ENCODE measurements around the gene COX6A2. TPM values are rescaled to one million over a fixed set of nuclear protein-coding genes. Genes with fewer than 3 reads are reported as not detected.

Gene COX6A2
- total RNA-seq, 1 experiment from 2014 or later, result not detected

GRCh38 chr16:31471241-31471874, 43.2 kb upstream of the COX6A2 start:
- Histone ChIP-seq H3K27ac (ENCODE audit: low read length) (peak overlapping the region; percentile 83), H3K27me3 (ENCODE audit: control insufficient read depth, insufficient read depth, low read length) (no peaks in the 10 kb centered on the region), H3K4me1 (ENCODE audit: control insufficient read depth, insufficient read depth, low read length) (0 out of 2 replicates have a peak, but pooled peaks cover 4% of the 10 kb centered on the region), H3K36me3 (ENCODE audit: control insufficient read depth, insufficient read depth, low read length) (peaks cover 3% of the 10 kb centered on the region; the same call in 1 of the 2 replicates), H3K4me3 (ENCODE audit: low read depth in 2 of 2, low read length in 2 of 2) (peak overlapping the region; percentile 63 to 79), H3K9me3 (ENCODE audit: control insufficient read depth, insufficient read depth, low read depth, low read length) (no peaks in the 10 kb centered on the region)
- in situ Hi-C loops (cut with HindIII; ENCODE audit: low pct_unique_long_range_greater_than_20kb, low sequenced_read_pairs), result no loop called here
- intact Hi-C loops (cut with micrococcal nuclease; ENCODE audit: unreplicated experiment), result loop anchor here (5.0 kb wide), 1 partner anchor 226 kb away; no protein-coding TSS in a partner anchor
- ATAC-seq (no peak), DNase-seq (ENCODE audit: low read depth, low spot score) (no peak)
- BruUV-seq (replicated peaks), result no TSS peak
- ChIA-PET POLR2A (interaction anchor here (0.6 kb wide), 1 partner anchor 243 kb away, joined by 3 read pairs; no protein-coding TSS in a partner anchor), CTCF (interaction anchor here (0.6 kb wide), 1 partner anchor 12 kb away, joined by 3 read pairs; the partner anchor contains the start of gene ARMC5)
- TF ChIP-seq CTCF (IDR thresholded peaks at IDR 0.05) (no peak), POLR2AphosphoS5 (IDR thresholded peaks at IDR 0.05; ENCODE audit: low read depth, low read length) (no peak), SIN3A (IDR thresholded peaks at IDR 0.05; ENCODE audit: borderline replicate concordance, insufficient read depth, low read depth, low read length) (no peak), TCF7L2 (IDR thresholded peaks at IDR 0.05; ENCODE audit: low read depth, low read length) (no peak), REST (IDR thresholded peaks at IDR 0.05; ENCODE audit: insufficient read depth in 1 of 2, low read depth in 2 of 2, low read length in 1 of 2) (no peak)

DNA sequence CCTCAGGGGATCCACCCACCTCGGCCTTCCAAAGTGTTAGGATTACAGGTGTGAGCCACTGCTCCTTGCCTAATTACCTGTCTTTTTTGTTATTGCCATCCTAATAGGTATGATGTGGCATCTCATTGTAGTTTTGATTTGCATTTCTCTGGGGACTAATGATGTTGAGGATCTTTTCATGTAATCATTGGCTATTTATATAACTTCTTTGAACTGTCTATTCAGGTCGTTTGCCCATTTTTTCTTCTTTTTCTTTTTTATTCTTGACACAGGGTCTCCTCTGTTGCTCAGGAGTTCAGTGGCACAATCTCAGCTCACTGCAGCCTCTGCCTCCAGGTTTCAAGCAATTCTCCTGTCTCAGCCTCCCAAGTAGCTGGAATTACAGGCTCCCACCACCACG, 42.5 kb upstream of the COX6A2 start:
- Histone ChIP-seq H3K27ac (ENCODE audit: low read length) (no peak overlapping the region), H3K4me1 (ENCODE audit: control insufficient read depth, insufficient read depth, low read length) (0 out of 2 replicates have a peak, but pooled peaks cover 4% of the 10 kb centered on the region), H3K27me3 (ENCODE audit: control insufficient read depth, insufficient read depth, low read length) (no peaks in the 10 kb centered on the region), H3K36me3 (ENCODE audit: control insufficient read depth, insufficient read depth, low read length) (peaks cover 3% of the 10 kb centered on the region; the same call in 1 of the 2 replicates), H3K4me3 (ENCODE audit: low read depth in 2 of 2, low read length in 2 of 2) (no peak overlapping the region), H3K9me3 (ENCODE audit: control insufficient read depth, insufficient read depth, low read depth, low read length) (no peaks in the 10 kb centered on the region)
- CTCF ChIA-PET, result no interaction called here
- no peak for TF ChIP-seq SIN3A (IDR thresholded peaks at IDR 0.05; ENCODE audit: borderline replicate concordance, insufficient read depth, low read depth, low read length)
- TF ChIP-seq REST (IDR thresholded peaks at IDR 0.05; ENCODE audit: insufficient read depth in 1 of 2, low read depth in 2 of 2, low read length in 1 of 2), result no peak
- TF ChIP-seq CTCF (IDR thresholded peaks at IDR 0.05), result no peak
- no peak for TF ChIP-seq TCF7L2 (IDR thresholded peaks at IDR 0.05; ENCODE audit: low read depth, low read length)
- ATAC-seq (no peak), DNase-seq (ENCODE audit: low read depth, low spot score) (no peak)
- no TSS peak for BruUV-seq (replicated peaks)
- POLR2A ChIA-PET, result no interaction called here
- intact Hi-C loops (cut with micrococcal nuclease; ENCODE audit: unreplicated experiment), result loop anchor here (5.0 kb wide), 1 partner anchor 227 kb away; no protein-coding TSS in a partner anchor
- in situ Hi-C loops (cut with HindIII; ENCODE audit: low pct_unique_long_range_greater_than_20kb, low sequenced_read_pairs), result no loop called here
